NAMALWA (cell line): ENCODE results near the gene NPTX1.

ENCODE experiments used
- DNase-seq: peaks from one replicate; pipeline ENCODE4 v3.0.0-alpha.2; 2015; ENCODE audit warnings: low spot score

The NPTX1 gene

DNA sequence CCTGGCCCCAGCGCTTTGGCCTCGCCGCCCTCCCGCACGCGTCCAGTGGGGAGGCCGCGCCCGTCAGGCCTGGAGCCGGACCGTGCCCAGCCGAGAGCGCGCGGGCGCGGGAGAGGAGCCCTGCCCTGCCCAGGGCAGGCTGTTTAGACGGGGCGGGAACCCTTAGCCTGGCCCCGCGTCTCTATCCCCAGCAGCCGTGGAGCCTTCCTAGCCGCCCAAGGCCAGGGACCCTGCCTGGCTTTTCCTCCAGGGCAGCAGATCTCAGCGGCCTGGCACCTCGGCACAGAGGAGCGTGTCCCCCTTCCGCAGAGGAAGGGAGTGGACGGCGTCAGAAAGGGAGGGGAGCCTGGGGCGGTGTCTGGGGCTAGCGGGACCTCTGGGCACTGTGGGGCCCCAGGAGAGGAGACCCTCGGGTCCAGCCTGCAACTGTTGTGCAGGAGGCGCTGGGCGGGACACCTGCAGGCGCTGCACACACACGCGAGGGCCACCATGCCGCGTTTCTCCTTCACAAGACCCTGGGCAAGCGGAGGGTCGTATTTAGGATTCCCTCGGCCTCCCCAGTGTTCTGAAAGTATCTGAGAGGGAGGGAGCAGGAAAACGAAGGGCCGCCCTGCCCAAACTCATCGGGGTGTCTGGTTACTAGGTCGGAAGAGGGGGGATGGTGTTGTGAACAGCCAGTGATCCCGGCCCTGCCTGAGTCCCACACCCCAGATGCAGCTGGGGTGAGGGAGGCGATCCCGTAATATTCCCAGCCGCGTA, 2.3 kb upstream of the NPTX1 start:
- DNase-seq, result no peak

DNA sequence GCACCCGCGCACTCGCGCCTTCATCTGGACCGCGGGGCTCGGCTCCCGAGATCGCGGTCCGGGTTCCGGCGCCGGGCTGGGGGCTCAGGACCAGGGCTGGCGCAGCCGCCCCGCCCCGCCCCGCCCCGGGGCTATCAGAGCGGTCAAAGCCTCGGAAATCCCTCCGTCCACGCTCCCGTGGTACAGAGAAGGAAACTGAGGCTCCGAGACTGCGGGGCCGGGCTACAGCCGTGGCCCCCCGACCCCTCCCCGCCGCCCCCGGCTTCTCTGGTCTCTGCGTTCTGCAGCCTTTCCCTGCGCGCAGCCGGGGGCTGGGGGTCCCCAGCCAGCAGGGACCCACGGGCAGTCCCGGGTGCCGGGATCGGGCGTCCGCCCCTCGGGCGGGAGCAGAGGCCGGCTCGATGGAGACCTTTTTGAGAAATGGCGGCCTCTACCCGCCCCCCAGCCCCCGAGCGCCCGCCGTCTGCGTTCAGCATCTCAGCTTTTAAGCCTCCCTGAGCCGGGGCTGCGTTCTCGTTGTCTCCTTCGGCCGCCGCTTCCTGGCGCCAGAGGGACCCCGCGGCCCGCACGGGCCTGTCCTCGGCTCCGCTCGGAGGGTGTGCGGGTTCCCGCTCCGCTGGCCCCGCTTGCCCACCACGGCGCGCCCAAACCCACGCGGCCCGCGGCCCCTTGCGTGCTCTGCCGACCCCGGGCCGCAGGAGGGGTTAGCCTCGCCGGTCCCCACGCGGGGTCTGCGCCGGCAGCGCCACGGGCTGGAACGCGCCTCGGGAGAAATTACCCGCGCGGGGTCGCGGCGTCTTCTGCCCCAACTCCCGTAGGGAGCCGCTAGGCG, 1.5 kb upstream of the NPTX1 start:
- no peak for DNase-seq

DNA sequence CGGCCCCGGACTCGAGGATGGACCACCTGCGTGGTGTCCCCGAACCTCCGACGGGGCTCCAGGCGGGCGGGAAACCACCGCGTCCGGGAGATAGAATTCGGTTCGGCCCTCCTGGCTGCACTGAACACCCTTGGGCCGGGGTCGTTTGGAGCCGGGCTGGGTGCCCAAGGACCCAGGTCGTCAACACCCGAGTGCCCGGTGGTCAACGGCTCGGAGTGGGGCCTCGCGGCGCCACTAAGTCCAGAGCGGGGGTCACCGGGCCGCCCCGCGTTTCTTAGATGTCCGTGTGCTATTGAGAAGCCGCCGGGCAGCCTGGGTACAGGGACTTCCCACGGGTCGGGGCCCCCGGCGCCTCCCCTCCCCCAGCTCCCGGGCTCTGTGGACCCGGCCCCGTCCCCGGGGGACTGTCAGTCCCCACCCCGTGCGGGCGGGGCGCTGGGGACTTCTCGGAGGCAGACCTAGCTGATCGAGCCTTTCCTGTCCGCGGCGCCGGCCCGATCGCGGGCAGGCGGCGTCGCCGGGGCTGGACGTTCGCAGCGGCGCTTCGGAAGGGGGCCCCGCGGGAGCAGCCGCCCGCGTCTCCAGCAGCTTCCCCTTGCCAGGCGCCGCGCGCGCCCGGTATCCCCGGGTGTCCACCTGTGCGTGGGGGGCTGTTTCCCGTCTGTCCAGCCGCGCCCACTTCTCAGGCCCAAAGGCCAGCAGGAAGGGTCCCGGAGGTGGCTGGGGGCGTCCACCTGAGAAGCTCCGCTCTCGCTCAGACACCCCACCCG, 655 bp upstream of the NPTX1 start:
- DNase-seq, result no peak

DNA sequence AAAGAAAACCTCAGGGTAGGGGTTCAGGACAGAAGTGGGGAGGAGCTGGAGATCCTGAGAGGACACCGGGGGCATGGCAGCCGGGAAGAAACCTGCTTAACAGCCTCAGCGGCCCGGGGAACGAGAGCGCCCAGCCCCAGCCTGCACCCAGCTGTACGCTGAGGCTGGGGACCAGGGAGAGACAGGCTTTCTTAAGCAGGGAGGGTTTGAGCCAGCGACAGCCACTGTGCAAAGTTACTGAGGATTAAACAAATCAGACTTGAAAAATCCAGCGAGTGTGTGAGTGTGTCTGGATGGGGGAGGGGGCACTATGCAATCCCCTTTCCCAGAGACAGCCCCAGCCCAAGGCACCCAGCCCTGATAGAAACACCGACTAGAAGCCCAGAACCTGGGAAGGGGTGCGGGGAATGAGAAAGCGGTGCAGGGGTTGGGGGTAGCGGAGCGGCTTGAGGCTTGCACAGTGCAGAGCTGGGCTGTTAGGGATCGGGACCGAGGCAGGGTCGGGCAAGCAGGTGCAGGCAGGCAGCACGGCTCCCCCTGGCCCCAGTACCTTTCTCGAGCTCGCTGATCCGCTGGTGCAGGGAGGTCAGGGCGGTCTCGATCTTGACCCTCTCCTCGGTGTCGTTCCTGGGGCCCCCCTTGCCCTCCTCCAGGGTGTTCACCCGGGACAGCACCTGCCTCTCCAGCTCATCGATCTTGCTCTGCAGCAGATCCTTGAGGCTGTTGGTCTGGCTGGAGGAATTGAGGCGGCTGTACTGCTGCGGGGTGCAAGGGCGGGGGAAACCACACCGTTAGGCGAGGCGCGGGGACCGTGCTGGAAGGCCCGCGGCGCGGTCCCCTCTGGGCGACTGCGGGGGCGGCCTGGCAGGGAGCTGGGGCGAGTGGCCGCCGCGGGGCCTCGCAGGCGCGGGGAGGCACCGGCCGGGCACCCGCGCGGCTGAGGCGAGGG, 1.2 kb downstream of the NPTX1 start:
- DNase-seq, result no peak

DNA sequence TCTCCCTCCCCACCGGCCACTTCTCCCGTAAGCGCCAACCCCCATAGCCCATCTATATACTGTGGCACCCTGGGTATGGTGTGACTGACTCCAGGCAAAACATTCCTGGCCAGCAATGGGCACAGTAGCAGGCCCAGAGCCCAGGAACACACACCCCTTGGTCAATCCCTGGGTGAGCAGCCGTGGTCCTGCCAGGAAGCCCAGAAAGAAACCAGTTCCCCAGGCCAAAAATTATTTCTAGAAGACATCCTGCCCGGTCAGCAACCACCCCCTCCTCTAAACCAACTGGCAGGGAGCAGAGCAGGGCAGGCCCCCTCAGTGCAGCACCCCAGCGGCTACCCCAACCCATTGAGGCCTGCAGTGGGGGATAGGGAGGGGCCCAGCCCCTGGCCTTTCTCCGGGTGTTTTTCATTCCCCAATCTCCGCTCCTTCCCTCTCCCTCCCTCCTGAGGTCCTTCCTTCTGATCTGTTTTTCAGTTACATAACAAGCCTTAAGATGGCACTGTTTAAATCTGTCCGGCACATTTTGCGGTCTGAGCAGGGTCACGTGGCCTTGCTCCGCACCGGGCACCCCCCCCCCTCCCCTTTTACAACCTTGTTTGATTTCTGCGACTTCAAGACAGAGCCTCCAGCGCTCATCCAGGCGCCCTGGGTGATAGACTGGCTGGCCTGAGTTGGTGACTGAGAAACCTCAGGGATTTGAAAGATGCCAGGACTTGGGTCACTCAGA, 2.0 kb downstream of the NPTX1 start:
- peak; percentile 88 for DNase-seq

DNA sequence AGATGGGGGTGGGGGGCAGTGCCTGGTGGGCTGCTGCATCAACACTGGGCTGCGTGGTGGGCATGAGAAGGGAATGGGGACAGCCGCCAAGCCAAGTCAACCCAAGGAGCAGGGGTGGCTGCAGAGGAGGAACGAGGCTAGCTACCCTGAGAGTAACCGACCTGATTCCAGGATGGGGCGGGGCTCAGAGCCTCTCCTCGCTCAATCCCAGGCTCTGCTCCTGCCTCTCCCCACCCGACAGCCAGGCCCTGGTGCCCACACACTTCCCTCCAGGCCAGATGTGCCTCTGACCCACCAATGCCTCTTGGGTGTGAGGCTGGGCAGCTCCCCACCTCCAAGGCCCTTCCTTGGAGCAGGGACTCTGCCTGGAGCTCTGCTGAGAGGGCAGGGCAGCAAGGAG, 2.7 kb downstream of the NPTX1 start:
- DNase-seq, result no peak

DNA sequence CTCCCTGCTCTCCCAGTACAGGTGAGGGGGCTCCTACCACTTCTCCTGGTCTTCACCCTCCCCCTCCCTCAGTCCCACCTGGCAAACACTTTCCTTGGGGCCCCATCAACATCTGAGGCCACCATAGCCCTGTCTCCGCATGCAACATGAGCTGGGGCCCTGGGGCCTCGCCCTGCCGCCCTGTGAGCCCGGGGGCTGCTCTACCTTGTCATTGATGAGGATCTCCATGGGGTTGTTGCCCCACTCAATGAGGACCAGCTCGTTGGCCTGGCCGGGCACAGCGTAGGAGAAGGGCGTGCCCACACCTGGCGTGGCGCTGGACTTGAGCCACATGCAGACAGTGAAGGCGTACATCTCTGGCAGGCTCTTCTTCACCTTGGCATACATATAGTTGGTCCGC, 3.4 kb downstream of the NPTX1 start:
- no peak for DNase-seq

DNA sequence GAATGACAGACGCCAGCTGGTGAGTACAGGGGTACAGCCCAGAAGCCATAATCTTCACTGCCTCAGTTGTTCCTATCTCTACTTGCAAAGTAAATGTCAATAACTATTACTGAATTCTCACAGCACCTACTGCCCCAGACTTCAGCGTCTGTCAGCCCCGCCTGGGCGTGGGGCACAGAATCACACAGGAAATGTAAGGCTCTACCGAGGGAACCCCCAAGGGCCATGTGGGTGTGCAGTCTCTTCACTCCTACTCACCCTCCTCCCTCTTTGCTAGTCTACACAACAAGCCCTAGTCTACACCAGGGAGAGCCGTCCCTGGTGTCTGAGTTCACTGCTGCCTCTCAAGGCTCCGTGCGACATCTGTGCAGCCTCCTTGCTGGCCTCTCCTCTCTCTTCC, 4.5 kb downstream of the NPTX1 start:
- DNase-seq, result no peak

DNA sequence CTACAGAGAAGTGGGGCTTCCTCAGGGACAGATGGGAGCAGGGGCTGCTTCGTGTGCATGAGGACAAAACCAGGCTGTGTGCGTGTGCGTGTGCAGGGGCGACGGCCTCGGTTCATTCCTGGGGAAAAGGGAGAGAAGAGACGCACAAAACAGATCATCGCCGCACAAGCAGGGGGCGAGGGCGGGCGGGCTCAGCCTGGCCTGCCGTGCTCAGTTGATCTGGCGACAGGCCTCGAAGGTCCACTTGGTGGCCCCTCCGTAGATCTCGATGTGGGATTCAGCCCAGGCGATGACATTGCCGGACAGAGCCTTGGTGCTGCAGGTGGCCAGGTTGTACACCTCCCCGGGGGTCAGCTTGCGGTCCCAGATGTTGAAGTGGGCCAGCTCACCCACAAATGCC, 5.8 kb downstream of the NPTX1 start:
- no peak for DNase-seq

DNA sequence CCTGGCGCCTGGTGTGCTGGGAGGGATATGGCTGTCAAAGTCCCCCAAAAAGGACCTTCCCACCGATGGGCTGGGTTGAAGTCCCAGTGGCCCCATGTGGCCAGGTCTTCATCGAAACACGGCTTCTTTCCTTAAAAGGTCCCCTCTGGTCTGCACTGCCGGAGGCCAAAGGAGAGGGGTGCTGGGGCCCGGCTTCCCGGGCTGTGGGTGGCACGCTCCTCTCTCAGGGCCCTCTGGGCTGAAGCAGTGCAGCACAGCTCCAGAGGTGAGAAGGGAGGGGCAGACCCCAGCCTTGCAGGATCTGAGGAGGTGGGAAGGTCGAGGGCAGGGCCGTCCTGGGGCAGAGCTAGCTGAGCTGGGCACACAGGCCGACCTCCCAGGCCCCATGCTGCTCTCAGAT, 6.7 kb downstream of the NPTX1 start:
- no peak for DNase-seq

DNA sequence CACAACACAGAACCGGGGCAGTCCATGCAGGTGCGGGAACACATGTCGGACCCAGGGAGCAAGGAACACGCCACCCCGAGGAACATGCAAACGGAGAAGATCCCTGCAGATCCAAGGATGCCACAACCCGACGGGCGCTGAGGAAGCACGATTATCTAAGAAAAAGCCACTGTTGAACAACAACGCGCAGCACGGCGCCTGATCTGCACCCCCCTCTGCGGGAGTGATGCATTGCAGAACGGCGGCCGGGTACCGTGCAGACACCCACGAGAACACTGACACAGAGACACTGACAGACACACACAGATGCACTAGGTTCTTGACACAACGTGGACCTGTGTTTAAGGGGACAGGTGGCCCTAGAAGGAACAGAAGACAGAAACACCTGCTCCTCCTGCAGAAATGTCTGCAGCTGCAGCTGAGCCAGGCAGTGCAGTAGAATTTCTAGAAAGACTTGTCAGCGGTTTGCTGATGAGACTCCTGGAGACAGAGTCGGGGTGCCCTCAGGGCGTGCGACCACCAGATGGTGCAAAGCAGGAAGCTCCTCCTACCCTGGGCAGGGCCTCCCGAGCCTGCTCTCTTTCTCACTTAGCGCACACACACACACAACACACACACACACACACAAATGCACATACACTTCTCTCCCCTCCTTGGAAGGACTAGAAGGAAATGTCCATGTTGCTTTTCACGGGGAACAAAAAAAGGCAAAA, 7.5 kb downstream of the NPTX1 start:
- peak; percentile 45 for DNase-seq

DNA sequence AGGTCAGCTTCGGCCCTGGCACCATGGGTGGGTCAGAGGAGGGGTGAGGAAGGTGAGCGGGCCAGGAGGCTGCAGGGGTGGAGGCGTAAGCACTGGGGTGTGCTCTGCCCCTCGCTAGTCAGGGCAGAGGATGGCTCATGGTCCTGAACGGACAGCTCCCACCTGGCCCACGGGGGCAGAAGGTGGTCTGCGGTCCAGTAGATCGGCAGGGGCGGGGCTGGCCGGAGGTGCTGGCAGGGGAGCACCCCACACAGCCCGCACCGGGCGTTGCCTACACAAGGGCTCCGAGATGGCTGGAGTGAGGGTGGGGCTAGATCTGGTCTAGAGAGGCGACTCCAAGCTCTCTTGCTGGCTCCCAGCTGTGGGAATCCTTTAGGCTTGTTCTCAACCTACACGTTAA, 8.2 kb downstream of the NPTX1 start:
- DNase-seq, result no peak

DNA sequence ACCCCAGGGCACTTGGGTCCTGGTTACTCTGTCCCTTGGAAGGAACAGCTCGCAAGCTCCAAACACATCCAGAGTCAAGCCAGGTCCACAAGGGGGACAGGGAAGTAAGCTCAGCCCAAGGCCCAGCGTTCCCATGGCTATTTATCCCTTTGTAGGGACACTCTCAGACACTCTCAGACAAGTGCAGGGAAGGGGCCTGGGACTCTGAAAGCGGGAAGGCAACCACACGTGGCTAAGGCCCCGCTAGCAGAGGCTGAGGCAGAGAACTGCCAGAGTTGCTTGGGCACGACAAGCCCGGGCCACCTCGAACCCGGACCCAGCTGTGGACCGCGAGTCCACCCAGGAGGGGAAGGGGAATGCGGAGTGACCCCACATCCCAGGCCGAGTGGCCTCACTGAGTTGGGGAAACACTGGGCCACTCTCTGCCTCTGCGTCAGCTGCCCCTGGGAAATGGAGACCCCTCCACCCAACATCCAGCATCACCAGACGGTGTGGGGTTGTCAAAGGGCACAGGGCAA, 10.2 kb downstream of the NPTX1 start:
- DNase-seq, result no peak

DNA sequence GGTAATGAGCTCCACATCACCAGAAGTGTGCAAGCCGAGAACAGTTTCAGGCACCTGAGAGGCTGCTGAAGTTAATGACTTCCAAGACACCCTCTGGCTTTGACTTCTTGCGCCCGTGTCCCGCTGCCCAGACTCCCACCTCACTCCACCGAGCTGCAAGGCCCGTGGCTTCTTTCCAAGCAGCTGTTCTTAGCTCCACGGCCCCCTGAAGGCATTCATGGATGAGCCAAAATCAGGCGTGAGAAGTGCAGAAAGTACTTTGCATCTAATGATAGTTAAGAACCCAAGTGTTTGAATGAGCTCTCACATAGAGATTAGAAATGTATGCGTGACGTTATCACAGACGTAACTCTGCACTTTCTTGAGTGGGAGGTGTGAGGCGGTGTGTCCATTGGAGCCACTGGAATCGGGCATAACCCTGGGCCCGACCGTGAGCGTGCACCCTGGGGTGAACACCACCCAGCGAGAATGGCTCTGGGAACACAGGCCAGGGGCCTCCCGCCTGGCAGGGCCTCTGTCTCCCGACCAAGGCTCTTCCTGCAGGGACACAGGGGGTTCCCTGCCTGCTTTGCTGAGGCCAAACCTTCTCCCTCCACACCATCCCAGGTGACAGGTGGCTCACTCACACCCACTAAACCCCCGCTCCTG, 11.0 kb downstream of the NPTX1 start:
- no peak for DNase-seq

DNA sequence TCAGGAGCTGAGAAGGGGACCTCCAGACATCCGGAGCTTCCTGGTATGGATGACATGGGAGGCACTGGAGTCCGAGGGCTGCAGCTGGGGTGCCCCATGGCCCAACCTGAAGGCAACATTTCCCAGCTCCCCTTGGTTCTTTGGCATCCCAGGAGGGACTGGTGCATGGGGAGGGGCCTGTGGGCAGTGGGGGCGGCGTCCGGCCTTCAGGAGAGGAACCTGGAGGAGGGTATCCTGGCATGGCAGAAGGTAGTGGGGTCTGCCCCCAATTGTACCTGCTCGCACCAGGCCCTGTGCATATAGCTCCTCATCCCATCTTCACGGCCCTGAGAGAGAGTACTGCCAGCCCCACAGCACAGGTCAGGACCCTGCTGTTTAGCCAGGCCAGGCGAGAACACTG, 11.9 kb downstream of the NPTX1 start:
- no peak for DNase-seq

DNA sequence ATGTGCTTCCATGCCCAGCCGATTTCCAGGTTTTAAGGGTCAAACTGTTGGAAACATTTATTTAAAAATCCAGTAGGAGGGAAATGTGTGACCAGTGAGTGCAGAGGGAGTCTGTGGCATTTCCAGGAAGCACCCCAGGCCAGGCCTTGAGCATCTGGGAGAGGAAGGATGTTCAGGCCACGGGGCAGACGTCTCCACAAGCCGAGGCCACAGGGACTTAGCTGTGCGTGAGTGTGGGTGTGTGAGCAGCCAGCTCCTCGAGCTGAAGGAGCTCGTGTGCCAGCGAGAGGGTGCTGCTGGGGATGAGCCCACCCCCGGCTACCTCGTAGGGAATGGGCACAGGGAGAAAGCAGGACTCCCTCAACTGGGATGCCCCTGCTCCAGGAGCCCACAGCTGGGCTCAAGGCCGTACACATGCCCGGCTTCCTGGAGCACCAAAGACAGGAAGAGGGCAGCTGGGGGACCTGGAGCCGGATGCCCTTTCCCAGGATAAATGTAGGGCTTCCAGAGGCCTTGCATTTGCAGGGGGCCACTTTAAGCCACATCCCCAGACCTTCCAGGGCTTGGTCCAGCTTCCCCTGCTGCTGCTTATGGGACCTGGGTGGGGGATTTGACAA, 12.5 kb downstream of the NPTX1 start:
- no peak for DNase-seq

DNA sequence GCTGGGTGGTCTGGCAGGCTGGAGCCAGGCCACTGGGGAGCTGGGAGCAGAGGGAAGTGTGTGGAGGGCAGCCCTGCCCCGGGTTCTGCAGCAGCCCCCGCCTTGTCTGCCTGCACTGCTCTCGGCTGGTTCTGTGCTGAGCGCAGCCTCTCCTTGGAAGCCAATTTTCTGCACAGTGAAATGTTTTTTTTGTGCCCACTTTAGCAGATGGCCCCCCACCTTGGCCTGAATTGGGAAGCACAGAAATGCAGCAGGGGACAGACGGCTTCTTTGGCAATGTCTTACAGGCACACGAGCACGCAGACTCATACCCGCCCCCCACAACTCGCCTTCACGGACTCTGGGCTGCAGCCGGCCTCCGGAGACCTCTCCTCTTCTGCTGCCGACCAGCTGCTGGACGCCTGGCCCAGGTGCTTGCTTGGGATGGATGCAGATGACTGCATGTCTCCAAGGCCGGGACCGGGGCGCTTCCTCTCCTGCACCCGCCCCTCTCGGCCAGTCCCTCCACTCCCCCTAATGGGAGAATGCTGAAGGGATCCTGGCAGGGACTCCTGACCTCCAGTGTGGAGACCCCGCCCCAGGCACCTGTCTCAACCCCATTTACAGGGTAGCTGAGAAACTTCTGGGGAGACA, 14.8 kb downstream of the NPTX1 start:
- no peak for DNase-seq

DNA sequence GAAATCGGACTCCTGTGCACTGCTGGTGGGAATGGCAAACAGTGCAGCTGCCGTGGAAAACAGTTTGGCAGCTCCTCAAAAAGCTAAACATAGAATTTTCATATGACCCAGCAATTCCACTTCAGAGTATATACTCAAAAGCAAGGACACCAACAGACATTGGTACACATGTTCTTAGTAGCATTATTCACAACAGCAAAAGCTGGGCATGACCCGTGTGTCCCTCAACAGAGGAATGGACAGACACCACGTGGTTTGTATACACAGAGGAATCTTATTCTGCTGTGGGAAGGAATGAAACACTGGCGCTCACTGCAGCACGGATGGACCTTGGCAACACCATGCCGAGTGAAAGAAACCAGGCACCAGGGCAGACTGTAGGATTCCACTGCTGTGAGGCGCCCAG, 16.0 kb downstream of the NPTX1 start:
- no peak for DNase-seq

DNA sequence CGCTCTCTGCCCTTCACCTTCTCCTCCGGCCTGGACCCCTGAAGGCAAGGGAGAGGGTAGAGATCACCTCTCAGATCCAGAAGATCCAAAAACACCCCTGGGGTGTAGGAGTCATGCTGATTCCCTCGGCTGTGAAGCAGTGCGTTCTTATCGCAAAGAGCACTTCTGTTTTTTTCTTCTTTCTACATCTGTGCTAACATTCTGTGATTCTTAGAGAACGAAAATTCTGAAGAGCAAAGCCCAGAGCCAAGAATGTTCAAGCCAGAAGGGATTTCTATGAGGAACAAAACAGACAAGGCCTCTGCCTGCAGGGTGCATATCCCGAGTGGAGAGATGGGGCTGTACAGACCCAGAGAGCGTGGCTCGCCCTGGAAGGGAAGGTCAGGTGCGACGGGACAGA, 17.2 kb downstream of the NPTX1 start:
- DNase-seq, result no peak
